SH-SY5Y (cell line): ENCODE results near the gene RFC4.

Experiments used
- GATA2 ChIP-seq: IDR thresholded peaks from 2 replicates; pipeline ENCODE4 v1.6.1; 2011; ENCODE audit warnings: mild to moderate bottlenecking, low read depth, low read length
- GATA3 ChIP-seq: IDR thresholded peaks from 2 replicates; pipeline ENCODE4 v1.6.1; 2011; ENCODE audit warnings: low read depth, mild to moderate bottlenecking, low read length, moderate library complexity

The RFC4 gene

GRCh38 chr3:186800285-186800684 lies 6.0 kb downstream of the RFC4 start:
- TF ChIP-seq GATA3: no peak
- no peak for TF ChIP-seq GATA2

DNA sequence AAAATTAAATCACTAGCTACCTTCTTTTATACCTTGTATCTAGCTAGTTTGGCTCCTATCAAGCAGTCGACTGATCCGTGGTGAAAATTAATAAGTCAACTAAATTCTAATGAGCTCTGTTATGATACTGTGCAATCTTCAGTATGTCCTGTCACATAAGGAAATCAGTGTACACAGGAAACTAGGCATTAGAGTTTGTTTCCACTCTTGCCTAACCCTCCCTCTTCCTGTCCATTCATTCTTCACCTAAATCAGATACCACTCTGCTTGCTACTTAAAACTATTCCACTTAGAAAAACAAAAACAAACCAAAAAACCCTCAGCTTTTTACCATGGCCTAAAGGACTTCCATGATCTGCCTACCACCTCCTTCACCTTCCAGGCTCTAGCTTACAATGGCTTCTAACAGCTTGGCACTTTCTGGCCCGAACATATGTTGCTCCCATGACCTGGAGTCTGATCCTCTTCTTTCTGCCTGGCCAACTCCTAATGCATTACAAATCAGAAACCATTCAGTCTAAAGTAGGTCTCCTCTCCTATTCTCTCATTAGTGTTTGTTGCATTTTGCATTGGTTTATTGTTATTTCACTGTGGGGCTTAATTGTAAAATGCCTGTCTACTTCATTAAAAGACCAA lies 7.9 kb downstream of the RFC4 start:
- no peak for TF ChIP-seq GATA2
- TF ChIP-seq GATA3: no peak

- no peak for TF ChIP-seq GATA2
- no peak for TF ChIP-seq GATA3
These were observed 15.9 kb downstream of the RFC4 start for GRCh38 chr3:186790261-186790981.

DNA sequence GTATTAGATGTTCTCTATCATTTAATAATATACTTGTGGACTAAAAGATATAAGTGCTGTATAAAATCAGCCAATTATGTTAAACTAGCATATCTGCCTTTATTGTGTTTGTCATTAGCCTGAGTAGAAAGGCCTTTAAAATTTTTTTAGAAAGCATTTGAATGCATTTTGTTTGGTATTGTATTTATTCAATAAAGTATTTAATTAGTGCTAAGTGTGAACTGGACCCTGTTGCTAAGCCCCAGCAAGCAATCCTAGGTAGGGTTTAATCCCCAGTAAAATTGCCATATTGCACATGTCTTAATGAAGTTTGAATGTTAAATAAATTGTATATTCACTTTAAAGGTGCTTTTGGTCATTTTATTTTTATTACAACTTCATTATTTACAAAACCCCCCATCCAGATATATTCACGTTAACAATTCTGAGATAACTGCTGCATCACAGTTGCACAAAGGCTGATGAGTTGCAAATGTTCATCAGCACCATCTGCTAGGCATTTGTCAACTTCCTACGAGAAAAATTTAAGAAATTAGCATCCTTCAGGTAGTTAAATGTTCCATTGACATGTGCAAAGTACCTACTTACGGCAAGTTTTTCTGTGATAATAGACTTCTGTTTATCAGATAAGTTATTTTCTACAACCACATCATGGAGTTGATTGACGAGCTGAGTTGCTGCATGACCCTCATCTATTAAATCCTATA lies 16.6 kb downstream of the RFC4 start:
- TF ChIP-seq GATA2 (no peak), GATA3 (no peak)

DNA sequence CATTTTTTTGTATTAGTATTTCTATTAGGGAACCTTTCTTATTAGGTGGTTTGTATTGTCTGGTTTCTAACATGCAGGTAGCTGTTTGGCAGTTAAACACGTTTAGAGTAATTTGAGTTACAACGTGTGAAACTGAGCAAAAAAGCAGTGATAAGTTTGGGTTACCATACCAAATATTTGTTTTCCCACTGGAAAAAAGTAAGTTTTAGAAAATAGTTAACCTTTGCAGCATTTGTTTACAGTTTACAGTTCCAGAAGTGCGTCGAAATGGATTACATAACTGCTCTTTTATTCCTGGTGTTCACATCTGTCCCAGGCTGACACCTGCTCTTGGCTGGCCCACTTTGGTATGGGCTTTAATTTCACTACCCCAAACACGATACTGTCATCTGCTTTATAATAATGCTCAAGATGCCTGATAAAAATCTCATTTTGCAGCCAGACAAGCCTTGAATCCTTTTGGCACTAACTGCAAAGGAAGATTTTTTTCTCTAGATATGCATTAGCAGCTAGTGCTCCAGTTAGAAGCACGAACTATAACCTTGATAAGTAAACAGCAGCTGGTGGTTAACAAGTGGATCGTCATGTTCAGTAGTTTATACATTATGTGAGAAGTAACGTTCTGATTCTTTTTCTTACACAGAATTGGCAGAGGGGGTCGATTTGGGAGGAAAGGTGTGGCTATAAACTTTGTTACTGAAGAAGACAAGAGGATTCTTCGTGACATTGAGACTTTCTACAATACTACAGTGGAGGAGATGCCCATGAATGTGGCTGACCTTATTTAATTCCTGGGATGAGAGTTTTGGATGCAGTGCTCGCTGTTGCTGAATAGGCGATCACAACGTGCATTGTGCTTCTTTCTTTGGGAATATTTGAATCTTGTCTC lies 17.6 kb downstream of the RFC4 start:
- TF ChIP-seq GATA2 (no peak; the same call in 1 of the 2 replicates), GATA3 (no peak)

DNA sequence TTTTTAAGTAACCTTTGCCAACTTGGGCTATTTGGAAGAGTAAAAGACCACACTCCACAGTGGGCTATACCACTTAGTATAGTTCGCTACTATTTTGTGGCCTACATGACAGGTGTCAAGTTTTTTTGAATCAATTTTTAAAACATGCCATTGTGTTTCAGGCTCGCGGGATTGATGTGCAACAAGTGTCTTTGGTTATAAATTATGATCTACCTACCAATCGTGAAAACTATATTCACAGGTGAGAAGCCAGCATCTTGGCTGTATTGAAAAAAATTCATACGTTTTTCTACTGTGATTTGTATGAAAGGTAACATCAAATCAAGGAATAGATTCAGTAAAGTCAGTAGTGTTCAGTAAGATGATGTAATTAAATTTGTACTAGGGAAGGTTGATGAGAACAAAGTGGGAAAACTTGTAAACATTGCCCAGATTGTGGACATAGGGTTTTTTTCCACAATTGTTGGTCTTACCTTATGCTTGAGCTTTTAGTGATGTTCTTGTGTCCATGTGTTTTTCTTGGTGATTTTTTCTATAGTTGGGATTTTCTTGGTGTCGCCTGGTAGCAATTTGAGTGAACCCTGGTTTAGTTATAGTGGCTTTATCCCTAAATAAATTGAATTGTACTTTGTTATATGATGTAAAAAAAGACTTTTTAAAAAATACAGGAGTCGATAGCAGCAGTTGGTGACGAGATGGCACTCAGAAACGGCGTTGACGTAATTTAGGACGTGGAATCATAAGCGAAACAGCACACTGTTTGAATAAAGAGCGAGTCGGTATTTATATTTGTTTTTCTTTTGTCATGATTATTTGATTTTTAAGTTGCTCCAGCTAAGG lies 18.4 kb downstream of the RFC4 start:
- TF ChIP-seq GATA3 (no peak), GATA2 (no peak)

GRCh38 chr3:186786922-186787321 lies 19.4 kb downstream of the RFC4 start:
- TF ChIP-seq GATA2 (no peak), GATA3 (no peak)

DNA sequence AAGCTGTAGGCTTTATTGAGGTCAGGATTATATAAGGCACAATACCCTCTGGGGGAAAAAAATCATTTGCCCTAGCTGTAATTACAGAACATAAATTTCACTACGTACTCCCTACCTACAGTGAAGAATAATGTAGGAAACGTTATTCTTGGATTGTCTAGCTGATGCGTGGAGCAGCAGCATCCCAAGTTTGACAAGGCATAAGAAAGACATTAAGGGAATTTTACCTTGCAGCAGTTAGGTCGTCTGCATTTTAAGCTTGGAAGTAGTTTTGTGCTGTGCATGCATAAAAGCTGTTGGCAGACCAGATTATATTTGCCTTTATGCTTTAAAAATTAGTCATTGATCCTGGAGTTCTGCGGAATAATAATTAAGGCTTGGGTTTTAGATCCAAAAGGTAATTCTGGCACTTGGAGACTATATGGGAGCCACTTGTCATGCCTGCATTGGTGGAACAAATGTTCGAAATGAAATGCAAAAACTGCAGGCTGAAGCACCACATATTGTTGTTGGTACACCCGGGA lies 20.7 kb downstream of the RFC4 start:
- TF ChIP-seq GATA2: no peak
- TF ChIP-seq GATA3: no peak

DNA sequence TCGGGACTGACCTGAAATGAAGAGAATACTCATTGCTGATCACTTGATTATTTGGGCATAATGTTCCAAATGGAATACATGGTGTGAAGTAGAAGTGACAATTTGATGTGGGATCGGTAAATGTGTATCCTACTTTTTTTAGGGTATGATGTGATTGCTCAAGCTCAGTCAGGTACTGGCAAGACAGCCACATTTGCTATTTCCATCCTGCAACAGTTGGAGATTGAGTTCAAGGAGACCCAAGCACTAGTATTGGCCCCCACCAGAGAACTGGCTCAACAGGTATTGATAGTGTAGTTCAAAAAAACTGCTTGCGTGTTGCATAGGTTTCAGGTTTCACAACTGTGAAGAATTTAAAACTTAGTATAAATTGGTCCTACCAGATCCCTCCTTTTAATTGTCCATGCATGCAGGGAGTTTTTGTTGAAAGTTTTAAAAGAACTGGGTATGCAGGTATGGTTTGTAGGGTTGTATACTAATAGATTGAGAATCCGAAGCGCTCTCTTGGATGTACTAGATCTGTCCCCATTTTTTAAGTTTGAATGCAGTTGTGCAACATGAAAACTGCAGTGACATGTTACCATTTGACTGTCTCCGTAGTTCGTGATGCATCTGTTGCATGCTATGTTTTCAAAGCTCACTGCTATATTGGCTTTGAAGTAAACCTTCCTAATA lies 21.3 kb downstream of the RFC4 start:
- TF ChIP-seq GATA3 (no peak), GATA2 (no peak)

DNA sequence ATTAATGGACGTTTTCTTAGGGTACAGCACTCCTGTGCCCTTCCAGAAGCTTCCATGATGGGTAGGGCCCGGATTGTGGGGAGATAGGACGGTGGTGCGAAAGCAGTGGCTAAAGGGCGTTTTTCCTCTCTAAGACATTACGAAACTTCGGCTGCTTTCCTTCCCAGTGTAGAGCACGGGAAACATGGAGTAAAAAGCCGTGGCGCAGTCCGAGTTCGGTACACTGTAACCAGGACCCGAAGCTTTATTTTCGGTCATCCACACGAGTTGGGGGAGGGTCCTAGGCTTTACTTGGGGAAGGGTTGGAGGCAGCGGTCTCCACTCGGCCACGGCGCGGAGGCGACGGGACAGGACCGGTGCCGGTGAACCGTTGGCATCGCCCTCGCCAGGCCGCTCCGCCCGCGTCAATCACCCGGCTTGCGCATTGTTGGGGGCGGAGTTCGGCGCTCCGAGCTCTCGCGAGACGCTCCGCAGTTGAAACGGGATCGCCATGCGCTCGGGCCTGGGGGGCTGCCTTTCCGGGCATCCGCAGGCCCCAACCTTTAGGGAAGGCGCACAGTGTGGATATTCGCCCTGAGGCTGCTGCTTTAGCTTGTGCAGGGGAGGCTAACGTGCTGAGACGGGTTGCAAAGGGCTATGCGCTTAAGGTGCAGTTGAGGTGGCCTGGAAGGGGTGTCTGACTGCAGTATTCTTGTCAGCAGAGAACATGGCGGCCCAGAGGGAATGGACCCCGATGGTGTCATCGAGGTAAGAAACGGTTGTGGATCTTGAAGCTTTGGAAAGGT lies 22.4 kb downstream of the RFC4 start:
- TF ChIP-seq GATA2 (no peak), GATA3 (no peak)

GRCh38 chr3:186783058-186783730 lies 23.1 kb downstream of the RFC4 start, which contains the start of gene EIF4A2:
Gene EIF4A2 (plus strand): TSS chr3:186783577. CDS start chr3:186783611, 34 bp downstream.
- TF ChIP-seq GATA3: no peak
- TF ChIP-seq GATA2: no peak
